OCI-LY3 (cell line): ENCODE results near the gene LSG1.

Source experiments
- H2AFZ ChIP-seq: fragments of 200-600, 300-600 bp; shearing (Covaris generic); 2 replicates; pipeline ENCODE4 v1.6.0; 2014; ENCODE audit warnings: antibody characterized with exemption, low read depth, low read length
- H3K27ac ChIP-seq: fragments of 200-600, 300-600 bp; sonication (generic); 2 replicates; pipeline ENCODE4 v1.5.1; 2014; ENCODE audit warnings: mild to moderate bottlenecking, low read length, moderate library complexity, mixed read lengths
- H3K27me3 ChIP-seq: fragments of 200-600, 300-600 bp; sonication (generic); 2 replicates; pipeline ENCODE4 v1.6.1; 2014; ENCODE audit warnings: low read depth, low read length, mixed read lengths
- H3K36me3 ChIP-seq: fragments of 200-600, 300-600 bp; sonication (generic); replicated peaks from 2 replicates; pipeline ENCODE3; 2014; ENCODE audit warnings: low read depth, low read length, mixed read lengths
- H3K4me1 ChIP-seq: fragments of 300-600, 200-600 bp; sonication (generic); 2 replicates; pipeline ENCODE4 v1.6.1; 2014; ENCODE audit warnings: low read length, mixed read lengths
- H3K4me2 ChIP-seq: fragments of 200-600, 300-600 bp; sonication (generic); 2 replicates; pipeline ENCODE4 v1.6.1; 2014; ENCODE audit warnings: low read length, mixed read lengths
- H3K4me3 ChIP-seq: fragments of 300-600, 200-600 bp; sonication (generic); 2 replicates; pipeline ENCODE4 v1.5.1; 2014; ENCODE audit warnings: antibody characterized with exemption, mild to moderate bottlenecking, low read length, moderate library complexity
- H3K79me2 ChIP-seq: fragments of 300-600, 200-600 bp; shearing (Covaris generic); 2 replicates; pipeline ENCODE4 v1.6.1; 2014; ENCODE audit warnings: mild to moderate bottlenecking, low read length, mixed read lengths
- H3K9ac ChIP-seq: fragments of 300-600, 200-600 bp; shearing (Covaris generic); 2 replicates; pipeline ENCODE4 v1.6.0; 2014; ENCODE audit warnings: mild to moderate bottlenecking, low read length, moderate library complexity
- H3K9me3 ChIP-seq: fragments of 200-600, 300-600 bp; shearing (Covaris generic); 2 replicates; pipeline ENCODE4 v1.6.1; 2014; ENCODE audit warnings: low read length, mixed read lengths; ENCODE audit not compliant: insufficient read depth
- H4K20me1 ChIP-seq: fragments of 200-600, 300-600 bp; sonication (generic); 2 replicates; pipeline ENCODE4 v1.6.1; 2016; ENCODE audit warnings: low read length, mixed read lengths; ENCODE audit not compliant: insufficient read depth
- EZH2phosphoT487 ChIP-seq: fragments of 200-600 bp; shearing (Covaris generic); IDR thresholded peaks from 2 replicates; pipeline ENCODE4 v1.6.1; 2018; ENCODE audit warnings: antibody characterized with exemption, mixed run types, low read depth
- TF ChIP-seq, protein P1 (sequence below): fragments of 200-600, 300-600 bp; sonication (generic); IDR thresholded peaks from 2 replicates; pipeline ENCODE4 v1.5.1; 2014; ENCODE audit warnings: antibody characterized with exemption, low read length, low read depth

LSG1 gene

DNA sequence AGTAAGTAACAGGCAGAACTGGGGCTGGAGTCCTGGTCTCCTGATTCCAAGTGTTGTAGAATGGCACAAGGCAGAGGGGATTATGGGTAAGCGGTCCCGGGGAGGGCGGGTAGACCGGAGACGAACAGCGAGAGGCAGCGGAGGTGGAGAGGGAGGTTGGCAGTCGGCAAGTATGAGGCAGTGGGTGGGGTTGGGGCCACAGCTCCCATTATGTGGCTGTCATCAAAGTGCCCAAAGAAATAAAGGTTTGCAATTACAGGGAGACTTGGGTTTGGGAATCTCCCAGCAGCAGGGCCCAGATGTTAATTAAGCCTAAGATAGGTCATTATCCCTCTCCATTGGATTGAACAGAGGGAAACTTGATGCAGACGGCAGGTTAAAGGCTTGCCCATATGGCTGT is 30.6 kb upstream of the LSG1 start:
- no peaks in the 10 kb centered on the region for H3K36me3 ChIP-seq
- no peak overlapping the region for H3K4me2 ChIP-seq

DNA sequence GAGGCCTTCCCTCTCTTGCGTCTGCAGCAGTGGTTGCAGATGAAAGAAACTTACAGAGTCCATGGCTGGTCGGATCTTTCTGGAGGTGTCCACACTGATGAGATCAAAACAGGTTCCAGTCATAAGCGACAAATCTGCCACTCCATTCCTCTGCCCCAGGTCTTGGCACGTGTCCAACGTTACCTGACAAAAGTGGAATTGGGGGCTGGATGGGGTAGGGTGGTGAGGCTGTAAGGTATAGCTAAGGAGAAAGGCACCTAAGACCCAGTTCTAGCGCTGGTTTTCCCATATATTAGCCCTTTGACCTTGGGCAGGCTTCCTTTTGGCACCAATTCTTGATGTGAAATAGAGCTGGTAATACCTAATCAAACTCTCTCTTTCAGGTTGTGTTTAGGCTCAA is 24.7 kb upstream of the LSG1 start:
- Histone ChIP-seq H3K4me1 (peaks cover 29% of the 10 kb centered on the region), H3K36me3 (no peaks in the 10 kb centered on the region), H3K4me2 (no peak overlapping the region), H3K9me3 (no peaks in the 10 kb centered on the region), H3K79me2 (no peaks in the 10 kb centered on the region), H3K27ac (no peak overlapping the region), H3K4me3 (no peak overlapping the region), H3K27me3 (peaks cover 20% of the 10 kb centered on the region; the same call in 1 of the 2 replicates), H3K9ac (no peak overlapping the region), H4K20me1 (no peaks in the 10 kb centered on the region), H2AFZ (no peak overlapping the region)
- TF ChIP-seq EZH2phosphoT487: no peak
- TF ChIP-seq, protein P1, sequence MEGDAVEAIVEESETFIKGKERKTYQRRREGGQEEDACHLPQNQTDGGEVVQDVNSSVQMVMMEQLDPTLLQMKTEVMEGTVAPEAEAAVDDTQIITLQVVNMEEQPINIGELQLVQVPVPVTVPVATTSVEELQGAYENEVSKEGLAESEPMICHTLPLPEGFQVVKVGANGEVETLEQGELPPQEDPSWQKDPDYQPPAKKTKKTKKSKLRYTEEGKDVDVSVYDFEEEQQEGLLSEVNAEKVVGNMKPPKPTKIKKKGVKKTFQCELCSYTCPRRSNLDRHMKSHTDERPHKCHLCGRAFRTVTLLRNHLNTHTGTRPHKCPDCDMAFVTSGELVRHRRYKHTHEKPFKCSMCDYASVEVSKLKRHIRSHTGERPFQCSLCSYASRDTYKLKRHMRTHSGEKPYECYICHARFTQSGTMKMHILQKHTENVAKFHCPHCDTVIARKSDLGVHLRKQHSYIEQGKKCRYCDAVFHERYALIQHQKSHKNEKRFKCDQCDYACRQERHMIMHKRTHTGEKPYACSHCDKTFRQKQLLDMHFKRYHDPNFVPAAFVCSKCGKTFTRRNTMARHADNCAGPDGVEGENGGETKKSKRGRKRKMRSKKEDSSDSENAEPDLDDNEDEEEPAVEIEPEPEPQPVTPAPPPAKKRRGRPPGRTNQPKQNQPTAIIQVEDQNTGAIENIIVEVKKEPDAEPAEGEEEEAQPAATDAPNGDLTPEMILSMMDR: no peak

More for the DNA sequence above, 30.6 kb upstream of the LSG1 start:
- Histone ChIP-seq H3K27ac (no peak overlapping the region), H3K79me2 (no peaks in the 10 kb centered on the region), H3K9me3 (no peaks in the 10 kb centered on the region), H4K20me1 (no peaks in the 10 kb centered on the region), H2AFZ (no peak overlapping the region), H3K27me3 (peaks cover 11% of the 10 kb centered on the region; the same call in 1 of the 2 replicates), H3K9ac (no peak overlapping the region), H3K4me1 (no peaks in the 10 kb centered on the region), H3K4me3 (no peak overlapping the region)
- TF ChIP-seq, protein P1: no peak
- no peak for TF ChIP-seq EZH2phosphoT487

DNA sequence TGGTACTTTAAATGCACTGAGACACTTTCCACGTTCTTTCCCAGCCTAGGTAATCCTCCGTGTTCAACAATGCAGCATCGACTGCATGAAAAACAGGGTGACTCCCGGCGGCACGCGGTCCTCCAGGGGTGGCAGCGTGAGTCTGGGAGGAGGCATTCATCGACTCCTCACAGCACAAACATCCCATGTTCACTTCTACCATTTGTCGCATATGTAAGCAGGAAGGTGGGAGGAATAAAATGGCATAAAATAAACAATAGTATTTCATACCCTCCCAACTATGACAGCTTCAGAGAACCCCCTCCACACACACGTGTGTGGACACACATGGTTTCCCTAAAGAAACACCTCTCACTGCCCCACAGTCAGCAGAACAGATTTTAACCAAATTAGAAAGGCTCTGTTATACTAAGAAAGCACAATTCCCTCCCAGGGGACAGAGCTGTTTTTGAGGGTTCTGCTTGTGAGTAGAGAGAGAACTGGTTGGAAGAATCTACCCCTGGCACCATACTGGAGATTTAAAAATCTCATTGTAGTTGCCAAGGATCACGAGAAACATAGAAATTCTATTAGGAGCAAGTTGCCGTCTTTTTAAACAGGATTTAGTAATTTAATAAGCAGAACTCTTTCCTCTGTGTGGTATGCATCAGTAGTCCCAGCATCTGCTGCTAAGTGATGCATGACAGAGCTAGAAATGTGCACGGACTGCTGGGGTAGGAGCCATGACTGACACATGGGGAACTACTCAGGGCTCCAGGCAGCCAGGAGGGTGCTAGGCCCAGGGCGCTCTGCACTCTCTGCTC is 19.7 kb upstream of the LSG1 start:
- no peak overlapping the region for H2AFZ ChIP-seq
- H4K20me1 ChIP-seq: no peaks in the 10 kb centered on the region
- H3K9ac ChIP-seq: no peak overlapping the region
- H3K4me3 ChIP-seq: peak overlapping the region; percentile 5
- TF ChIP-seq, protein P1: no peak
- TF ChIP-seq EZH2phosphoT487: no peak
- peaks cover 46% of the 10 kb centered on the region for H3K4me1 ChIP-seq
- peaks cover 1% of the 10 kb centered on the region; the same call in 1 of the 2 replicates for H3K27me3 ChIP-seq
- peak overlapping the region; percentile 64 for H3K27ac ChIP-seq
- peak overlapping the region; percentile 36 for H3K4me2 ChIP-seq
- H3K9me3 ChIP-seq: no peaks in the 10 kb centered on the region
- no peaks in the 10 kb centered on the region for H3K36me3 ChIP-seq
- no peaks in the 10 kb centered on the region for H3K79me2 ChIP-seq

DNA sequence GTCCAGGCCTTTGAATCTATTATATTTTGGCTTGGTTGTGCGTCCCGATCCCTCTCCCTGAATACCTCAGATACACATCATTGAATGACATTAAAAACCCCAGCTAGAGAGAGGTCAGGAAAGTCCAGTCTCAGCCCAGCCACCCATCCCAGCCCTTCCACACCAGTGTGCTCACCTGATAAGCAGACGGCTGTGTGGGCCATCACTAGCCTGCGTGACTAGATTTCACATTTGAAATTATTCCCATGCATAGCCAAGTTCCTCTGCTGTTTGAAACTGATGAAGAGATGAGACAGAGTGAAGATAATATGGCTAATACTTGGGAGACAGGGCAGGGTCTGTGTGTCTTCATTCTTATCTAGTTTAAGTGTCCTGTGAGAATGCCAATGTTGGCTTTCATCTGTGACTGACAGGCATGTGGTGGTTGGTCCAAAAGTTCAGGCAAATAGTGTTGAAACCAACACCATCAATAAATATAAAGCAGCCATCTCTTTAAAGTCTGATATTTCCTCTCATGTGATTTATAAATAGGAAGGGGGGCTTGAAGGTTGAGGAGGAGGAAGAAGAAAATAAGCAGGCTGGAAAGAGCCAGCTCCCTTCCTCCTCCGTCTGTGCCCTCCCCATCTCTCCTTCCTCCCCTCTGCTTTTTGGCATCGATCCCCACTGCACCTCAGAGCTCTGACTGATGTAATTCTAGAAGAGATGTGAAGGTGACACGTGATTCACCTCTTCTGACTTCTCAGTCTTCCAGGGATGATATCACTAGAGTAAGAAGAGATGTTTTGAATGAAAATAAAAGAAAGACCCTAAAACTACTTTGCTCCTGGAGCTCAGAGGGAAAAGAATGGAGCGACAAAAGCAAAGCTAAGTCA is 18.7 kb upstream of the LSG1 start:
- Histone ChIP-seq H2AFZ (no peak overlapping the region), H4K20me1 (no peaks in the 10 kb centered on the region), H3K9ac (no peak overlapping the region), H3K4me2 (peak overlapping the region; percentile 36), H3K4me1 (peaks cover 42% of the 10 kb centered on the region), H3K36me3 (no peaks in the 10 kb centered on the region), H3K4me3 (no peak overlapping the region), H3K27me3 (no peaks in the 10 kb centered on the region), H3K79me2 (no peaks in the 10 kb centered on the region), H3K27ac (peak overlapping the region; percentile 64; the same call in 1 of the 2 replicates), H3K9me3 (no peaks in the 10 kb centered on the region)
- TF ChIP-seq, protein P1: no peak
- TF ChIP-seq EZH2phosphoT487: no peak
